ENCODE data around the gene KCNAB1.
"Not testable (repeated sequence)": the region's sequence is repeated elsewhere in the genome, so short reads cannot be mapped to it uniquely, and the experiment has no call there.

Gene KCNAB1

DNA sequence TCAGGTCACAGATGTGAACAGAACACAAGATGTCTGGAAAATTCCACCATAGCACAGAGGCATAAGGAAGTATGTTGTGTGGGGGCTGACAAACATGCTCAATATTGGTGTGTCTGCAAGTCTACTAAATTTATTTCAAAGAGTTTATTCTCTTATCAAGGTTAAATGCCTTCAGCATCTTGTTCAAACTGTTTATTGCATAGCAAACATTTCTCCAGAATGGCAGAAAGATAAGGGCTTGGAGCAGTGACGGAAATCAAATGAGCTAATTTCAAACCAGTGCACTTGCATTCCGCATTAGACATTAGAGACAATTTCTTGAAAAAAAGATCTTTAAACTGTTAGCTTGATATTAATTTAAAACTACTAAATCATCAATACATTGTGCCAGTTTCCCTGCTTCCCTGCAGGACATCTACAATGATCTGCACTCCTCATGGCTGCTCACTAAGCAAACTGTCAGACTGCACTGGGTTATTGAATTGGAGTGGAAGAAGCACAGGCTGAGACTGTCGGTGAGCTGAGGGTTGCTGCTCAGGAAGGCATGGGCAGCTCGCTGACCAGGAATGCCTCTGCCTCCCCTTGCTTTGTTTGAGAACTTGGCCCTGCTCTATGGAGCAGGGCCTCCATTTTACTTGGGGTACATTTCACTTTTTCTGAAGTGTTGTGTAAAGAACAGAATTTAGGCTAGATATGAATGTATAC is 89.4 kb downstream of the KCNAB1 start:
- DNase-seq, result no peak
- TF ChIP-seq GATA1 (IDR thresholded peaks at IDR 0.05; ENCODE audit: low read depth, low read length) (no peak), POLR2A (IDR thresholded peaks at IDR 0.05; ENCODE audit: low read length) (no peak)

DNA sequence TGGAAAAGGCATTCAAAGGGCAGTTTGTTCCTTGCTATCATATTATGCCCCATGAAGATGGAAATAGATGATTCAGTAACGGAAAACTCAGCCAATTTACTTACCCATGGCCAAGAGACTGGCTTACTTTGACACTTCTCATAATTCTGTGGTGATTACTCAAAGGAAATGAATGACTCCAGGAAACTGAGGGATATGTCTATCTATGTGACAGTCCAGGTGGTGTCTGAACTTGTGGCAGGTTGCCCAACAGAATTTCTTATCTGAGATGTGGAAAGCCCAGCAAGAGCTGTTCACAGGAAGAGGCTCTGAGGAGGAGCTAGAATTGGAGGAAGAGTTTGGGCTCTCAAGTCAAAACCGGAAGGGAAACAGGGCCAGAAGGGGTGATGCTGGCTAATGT is 91.2 kb downstream of the KCNAB1 start:
- no peak for TF ChIP-seq POLR2A (IDR thresholded peaks at IDR 0.05; ENCODE audit: low read length)
- no peak for TF ChIP-seq GATA1 (IDR thresholded peaks at IDR 0.05; ENCODE audit: low read depth, low read length)

DNA sequence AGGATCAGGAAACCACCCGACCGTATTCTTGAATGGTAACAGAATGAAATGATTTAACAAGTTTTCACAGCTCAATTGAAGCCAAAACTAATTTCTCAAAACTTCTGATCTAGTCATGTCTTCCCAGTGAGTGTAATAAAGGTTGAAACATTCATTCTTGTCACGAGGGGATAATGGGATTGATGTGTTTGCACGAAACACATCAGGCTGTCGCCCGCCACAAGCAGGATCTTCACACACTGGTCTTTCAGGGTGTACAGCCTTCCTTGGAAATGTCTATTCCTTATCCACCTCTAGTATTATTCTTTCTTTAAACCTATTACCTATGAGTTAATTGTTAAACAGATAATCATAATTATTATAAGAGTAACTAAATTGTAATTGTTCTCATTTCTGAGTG is 94.3 kb downstream of the KCNAB1 start:
- DNase-seq, result no peak
- no peak for TF ChIP-seq POLR2A (IDR thresholded peaks at IDR 0.05; ENCODE audit: low read length)
- no peak for TF ChIP-seq GATA1 (IDR thresholded peaks at IDR 0.05; ENCODE audit: low read depth, low read length)

More for the DNA sequence above, 91.2 kb downstream of the KCNAB1 start:
- no peak for DNase-seq

DNA sequence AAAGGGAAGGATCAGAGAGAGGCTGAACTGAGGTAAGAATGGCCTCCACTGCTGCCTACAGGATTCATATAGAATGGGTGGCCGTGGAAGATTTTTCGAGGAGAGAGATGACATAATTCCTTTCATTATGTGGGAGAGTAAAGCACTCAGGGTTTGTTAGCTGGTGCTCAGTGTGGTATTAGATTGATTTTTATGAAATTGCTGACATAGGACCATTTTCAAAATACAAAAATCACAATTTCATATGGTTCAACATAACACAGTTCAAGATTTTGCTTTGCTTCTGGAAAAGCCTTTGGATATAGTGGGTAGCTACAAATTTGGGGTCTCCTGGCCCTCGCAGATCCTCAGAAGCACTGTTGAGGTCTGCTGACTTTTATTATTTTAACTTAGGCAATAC is 95.4 kb downstream of the KCNAB1 start:
- DNase-seq, result no peak
- TF ChIP-seq POLR2A (IDR thresholded peaks at IDR 0.05; ENCODE audit: low read length), result no peak
- no peak for TF ChIP-seq GATA1 (IDR thresholded peaks at IDR 0.05; ENCODE audit: low read depth, low read length)

DNA sequence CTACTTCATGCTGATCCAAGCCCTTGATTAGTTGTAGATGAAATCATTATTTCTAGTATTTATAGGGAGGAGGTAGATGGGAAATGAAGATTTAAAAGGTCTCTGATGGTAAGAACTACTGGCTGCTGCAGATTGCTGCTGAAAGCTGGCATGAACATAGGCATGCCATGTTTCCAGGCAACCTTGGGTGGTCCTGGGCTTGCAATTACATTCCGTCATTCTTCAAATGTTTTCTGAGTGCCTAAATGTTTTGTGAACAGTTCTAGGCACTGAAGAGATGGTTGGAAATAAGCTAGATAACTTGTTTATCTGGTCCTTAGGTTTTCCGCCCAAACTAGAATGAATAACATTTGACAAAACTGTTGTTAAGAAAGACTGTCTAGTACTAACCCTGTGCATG is 95.8 kb downstream of the KCNAB1 start:
- DNase-seq, result no peak
- TF ChIP-seq POLR2A (IDR thresholded peaks at IDR 0.05; ENCODE audit: low read length), result no peak
- TF ChIP-seq GATA1 (IDR thresholded peaks at IDR 0.05; ENCODE audit: low read depth, low read length), result no peak

DNA sequence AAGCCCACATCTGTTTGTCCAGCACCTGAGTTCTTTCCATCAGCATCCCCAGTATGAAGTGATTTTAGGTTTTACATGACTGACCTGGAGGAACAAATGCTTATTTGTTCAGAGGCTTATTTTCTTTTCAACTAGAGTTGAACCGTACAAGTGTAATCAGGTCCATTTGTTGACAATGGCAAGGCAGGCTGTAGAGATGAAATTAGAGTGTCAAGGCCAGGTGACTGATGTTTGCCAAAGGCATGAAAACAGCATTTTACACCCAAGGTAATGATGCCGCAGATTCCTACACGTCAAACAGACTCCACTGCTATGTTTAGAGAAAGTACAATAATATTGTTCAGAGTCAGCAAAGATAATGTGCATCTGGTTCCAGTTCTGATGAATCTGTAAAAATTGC is 96.5 kb downstream of the KCNAB1 start:
- TF ChIP-seq POLR2A (IDR thresholded peaks at IDR 0.05; ENCODE audit: low read length), result no peak
- no peak for TF ChIP-seq GATA1 (IDR thresholded peaks at IDR 0.05; ENCODE audit: low read depth, low read length)
- no peak for DNase-seq

DNA sequence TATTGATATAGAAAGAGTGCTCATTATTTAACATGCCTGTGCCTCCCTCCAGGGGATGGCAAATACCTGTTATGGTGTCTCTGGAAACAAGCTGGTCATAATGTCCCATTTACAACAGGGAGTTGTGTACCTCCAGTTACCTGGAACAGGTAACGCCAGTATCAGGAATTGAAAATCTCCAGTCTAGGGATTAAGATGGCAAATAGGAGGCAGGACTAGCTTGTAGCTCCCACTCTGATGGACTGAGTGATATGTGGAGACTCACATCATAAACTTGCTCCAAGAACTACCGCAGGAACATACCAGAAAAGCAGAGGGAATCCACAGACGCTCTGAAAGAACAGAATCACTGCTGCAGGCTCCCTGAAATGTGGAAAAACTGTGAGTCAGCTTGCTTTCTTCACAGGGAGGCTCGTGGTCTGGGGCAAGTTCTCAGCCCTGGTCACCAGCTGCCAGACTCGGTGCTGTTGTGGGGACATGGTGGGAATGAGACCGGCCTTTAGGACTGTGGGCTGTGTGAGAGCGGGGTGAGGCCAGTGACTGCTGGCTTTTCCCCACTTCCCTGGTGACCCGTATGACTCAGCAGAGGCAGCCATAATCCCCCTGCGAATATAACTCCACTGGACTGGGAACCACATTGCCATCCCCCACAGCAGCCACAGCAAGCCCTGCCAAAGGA is 97.4 kb downstream of the KCNAB1 start:
- no peak for TF ChIP-seq GATA1 (IDR thresholded peaks at IDR 0.05; ENCODE audit: low read depth, low read length)
- no peak for DNase-seq

DNA sequence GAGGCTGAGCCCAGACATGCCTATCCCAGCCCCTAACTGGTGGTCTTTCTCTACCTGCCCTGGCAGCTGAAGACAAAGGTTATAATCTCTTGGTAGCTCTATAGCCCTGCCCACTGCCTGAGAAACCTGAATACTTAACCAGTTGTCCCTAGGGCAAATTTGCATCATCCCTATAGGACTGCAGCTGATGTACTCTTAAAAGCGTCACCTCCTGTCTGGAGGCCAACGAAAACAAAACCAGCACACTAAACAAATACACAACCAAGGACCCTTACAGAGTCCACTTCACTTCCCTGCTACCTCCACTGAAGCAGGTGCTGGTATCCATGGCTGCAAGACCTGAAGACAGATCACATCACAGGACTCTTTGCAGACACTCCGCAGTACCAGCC is 98.0 kb downstream of the KCNAB1 start:
- TF ChIP-seq GATA1 (IDR thresholded peaks at IDR 0.05; ENCODE audit: low read depth, low read length), result no peak
- TF ChIP-seq POLR2A (IDR thresholded peaks at IDR 0.05; ENCODE audit: low read length), result no peak
- no peak for DNase-seq

DNA sequence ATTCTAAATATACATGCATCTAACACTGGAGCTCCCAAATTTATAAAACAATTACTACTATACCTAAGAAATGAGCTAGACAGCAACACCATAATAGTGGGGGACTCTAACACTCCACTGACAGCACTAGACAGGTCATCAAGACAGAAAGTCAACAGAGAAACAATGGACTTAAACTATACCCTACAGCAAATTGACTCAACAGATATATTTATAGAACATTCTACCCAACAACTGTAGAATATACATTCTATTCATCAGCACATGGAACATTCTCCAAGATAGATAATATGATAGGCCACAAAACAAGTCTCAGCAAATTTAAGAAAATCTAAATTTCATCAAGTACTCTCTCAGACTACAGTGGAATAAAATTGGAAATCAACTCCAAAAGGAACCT is 102.0 kb downstream of the KCNAB1 start:
- DNase-seq, result not testable (repeated sequence)

DNA sequence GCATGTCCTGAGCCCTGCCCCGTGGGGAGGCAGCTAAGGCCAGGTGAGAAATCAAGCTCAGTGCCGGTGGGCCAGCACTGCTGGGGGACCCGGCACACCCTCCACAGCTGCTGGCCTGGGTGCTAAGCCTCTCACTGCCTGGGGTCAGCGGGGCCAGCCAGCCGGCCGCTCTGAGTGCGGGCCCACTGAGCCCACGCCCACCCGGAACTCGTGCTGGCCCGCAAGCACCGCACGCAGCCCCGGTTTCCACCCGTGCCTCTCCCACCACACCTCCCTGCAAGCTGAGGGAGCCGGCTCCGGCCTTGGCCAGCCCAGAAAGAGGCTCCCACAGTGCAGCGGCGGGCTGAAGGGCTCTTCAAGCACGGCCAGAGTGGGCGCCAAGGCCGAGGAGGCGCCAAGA is 103.7 kb downstream of the KCNAB1 start:
- not testable (repeated sequence) for DNase-seq

DNA sequence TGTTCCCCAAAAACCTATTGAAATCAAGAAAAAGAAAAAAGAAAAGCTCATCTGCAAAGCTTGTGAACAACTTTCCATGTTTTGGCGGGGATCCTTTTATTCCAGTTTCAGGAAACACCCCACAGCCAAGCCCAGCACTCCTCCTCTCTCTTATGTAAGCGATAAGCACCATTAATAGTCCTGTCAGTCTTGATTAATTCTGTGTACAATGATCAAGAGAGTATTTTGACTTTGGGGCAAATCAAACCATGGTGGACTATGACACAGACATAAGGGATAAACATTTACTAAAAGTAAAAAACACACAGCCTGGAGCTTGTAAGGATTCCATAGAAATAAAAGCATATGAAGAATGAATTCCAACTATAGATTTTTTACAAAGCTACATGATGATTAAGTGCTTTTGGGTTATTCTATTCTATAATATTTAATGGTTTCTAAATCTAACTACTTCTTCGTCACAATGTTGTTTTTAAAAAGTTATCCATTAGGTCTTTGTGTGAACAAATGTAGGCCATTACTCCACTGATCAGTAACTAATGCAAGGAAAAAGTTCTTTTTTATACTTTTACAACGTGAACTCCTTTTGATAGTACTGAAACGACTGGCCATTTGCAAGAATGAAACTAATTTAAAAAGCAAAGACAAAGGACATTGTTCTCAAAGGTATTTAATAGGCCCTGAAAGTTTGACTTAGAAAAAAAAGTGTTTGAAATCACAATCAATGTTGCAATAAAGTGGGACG is 106.5 kb downstream of the KCNAB1 start:
- TF ChIP-seq POLR2A (IDR thresholded peaks at IDR 0.05; ENCODE audit: low read length) (no peak), GATA1 (IDR thresholded peaks at IDR 0.05; ENCODE audit: low read depth, low read length) (no peak)
- no peak for DNase-seq

DNA sequence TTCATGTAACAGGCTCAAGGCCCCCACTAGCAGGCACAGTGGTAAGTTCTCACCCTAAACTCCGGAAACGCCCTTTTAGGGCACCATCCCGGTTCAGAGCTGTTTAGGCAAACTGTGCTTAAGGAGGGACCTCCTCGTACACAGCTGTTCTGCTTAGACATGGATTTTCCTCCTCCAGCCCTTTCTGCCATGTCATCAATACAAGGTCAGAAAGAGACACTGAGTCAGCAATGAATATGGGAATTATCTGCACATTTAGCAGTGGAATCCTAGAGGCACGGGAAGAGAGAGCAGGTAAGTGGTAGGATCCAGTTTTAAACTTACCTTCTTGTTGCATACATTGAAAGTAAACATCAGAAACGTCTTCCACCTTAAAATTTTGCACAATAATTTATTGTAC is 107.3 kb downstream of the KCNAB1 start:
- DNase-seq, result no peak
- TF ChIP-seq GATA1 (IDR thresholded peaks at IDR 0.05; ENCODE audit: low read depth, low read length) (no peak), POLR2A (IDR thresholded peaks at IDR 0.05; ENCODE audit: low read length) (no peak)

DNA sequence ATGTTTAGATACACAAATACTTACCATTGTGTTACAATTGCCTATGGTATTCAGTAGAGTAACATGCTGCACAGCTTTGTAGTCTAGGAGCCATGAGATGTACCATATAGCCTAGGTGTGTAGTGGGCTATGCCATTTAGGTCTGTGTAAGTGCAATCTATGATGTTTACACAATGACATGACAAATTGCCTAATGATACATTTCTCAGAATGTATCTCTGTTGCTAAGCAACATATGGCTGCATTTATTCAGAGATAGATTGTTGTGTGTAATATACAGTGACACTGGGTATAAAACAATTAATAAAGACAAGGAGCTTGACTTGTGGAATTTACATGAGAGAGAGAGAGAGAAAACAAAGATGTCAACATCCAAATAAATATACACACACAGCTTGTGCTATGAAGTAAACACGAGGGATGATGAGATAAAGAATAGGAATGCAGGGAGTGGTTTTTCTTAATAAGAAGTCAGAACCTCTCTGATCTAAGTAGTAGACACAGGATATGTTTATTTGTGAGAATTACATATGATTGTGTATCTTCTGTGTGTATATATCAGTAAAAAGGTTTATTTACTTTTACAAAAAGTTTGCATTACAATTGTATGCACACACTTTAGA is 110.0 kb downstream of the KCNAB1 start:
- TF ChIP-seq GATA1 (IDR thresholded peaks at IDR 0.05; ENCODE audit: low read depth, low read length), result no peak
- no peak for TF ChIP-seq POLR2A (IDR thresholded peaks at IDR 0.05; ENCODE audit: low read length)

DNA sequence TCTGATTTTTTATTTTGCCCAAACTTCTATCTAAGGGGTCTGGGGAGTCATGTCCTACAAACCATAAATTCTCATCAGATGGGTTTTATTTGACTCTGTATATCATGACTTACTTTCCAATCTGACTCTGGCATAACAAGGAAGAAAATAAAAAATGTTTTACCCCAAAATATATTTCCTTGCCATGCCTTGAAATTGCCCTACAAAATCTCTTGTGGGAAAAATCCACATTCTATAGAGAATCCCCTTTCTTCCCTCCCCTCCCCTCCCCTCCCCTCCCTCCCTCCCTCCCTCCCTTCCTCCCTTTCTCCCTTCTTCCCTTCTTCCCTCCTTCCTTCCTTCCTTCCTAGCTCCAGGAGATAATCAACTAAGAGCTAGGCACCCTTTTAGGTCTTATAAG is 110.8 kb downstream of the KCNAB1 start:
- not testable (repeated sequence) for DNase-seq

More for the DNA sequence above, 110.0 kb downstream of the KCNAB1 start:
- DNase-seq, result no peak

DNA sequence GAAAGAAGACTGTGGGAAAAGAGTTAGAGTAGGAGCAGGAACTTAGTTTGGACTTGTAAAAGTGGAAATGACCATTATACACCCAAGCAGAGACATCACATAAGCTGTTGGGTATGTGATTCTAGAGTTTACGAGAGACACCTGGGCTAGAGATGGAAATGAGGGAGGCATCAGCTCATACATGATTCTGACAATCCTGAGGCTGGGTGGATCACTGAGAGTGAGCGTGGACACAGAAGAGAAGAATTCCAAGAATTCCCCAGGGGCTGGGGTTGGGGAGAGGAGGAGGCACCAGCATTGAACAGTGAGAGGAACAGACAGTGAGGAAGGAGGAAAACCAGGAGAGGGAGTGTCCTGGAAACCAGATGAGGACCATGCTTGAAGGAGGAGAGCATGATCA is 113.5 kb downstream of the KCNAB1 start:
- DNase-seq, result no peak
- TF ChIP-seq GATA1 (IDR thresholded peaks at IDR 0.05; ENCODE audit: low read depth, low read length) (no peak), POLR2A (IDR thresholded peaks at IDR 0.05; ENCODE audit: low read length) (no peak)

Measured in erythroblast (primary cell).